NK-92 (cell line): ENCODE data around the gene KRT38.
"Not testable (repeated sequence)": the region's sequence is repeated elsewhere in the genome, so short reads cannot be mapped to it uniquely, and the experiment has no call there.

ENCODE experiments used
- DNase-seq: peaks from one replicate; lab custom pipeline; 2025; ENCODE audit not compliant: unreplicated experiment; lab: John Stamatoyannopoulos, UW

Gene KRT38

GRCh38 chr17:41463746-41464145, 23.0 kb upstream of the KRT38 start:
- DNase-seq = no peak

- no peak for DNase-seq
These were observed 21.9 kb upstream of the KRT38 start for GRCh38 chr17:41462705-41463104.

GRCh38 chr17:41457676-41458075, 16.9 kb upstream of the KRT38 start:
- DNase-seq = no peak

GRCh38 chr17:41456204-41456603, 15.4 kb upstream of the KRT38 start:
- DNase-seq = no peak

- no peak for DNase-seq
These were observed 14.5 kb upstream of the KRT38 start for GRCh38 chr17:41455236-41455635.

GRCh38 chr17:41453066-41453465, 12.3 kb upstream of the KRT38 start:
- DNase-seq = no peak

GRCh38 chr17:41452281-41452680, 11.5 kb upstream of the KRT38 start:
- no peak for DNase-seq

- DNase-seq = no peak
These were observed 10.5 kb upstream of the KRT38 start for GRCh38 chr17:41451154-41451728.

GRCh38 chr17:41449008-41449407, 8.2 kb upstream of the KRT38 start:
- DNase-seq = no peak

GRCh38 chr17:41448506-41448905, 7.7 kb upstream of the KRT38 start:
- DNase-seq = no peak

GRCh38 chr17:41446806-41447205, 6.0 kb upstream of the KRT38 start:
- no peak for DNase-seq

GRCh38 chr17:41444640-41445039, 3.9 kb upstream of the KRT38 start:
- no peak for DNase-seq

GRCh38 chr17:41444186-41444585, 3.4 kb upstream of the KRT38 start:
- DNase-seq = no peak

- no peak for DNase-seq
These were observed 2.0 kb upstream of the KRT38 start for GRCh38 chr17:41442739-41443138.

GRCh38 chr17:41439375-41439774, 1.4 kb downstream of the KRT38 start:
- DNase-seq = no peak

- no peak for DNase-seq
These were observed 3.0 kb downstream of the KRT38 start for GRCh38 chr17:41437769-41438168.

- DNase-seq = no peak
These were observed 3.5 kb downstream of the KRT38 start for GRCh38 chr17:41437254-41437653.

- no peak for DNase-seq
These were observed 6.4 kb downstream of the KRT38 start for GRCh38 chr17:41434415-41434814.

GRCh38 chr17:41434005-41434404, 6.8 kb downstream of the KRT38 start:
- no peak for DNase-seq

- DNase-seq = no peak
These were observed 7.2 kb downstream of the KRT38 start for GRCh38 chr17:41433586-41433985.

GRCh38 chr17:41430376-41430775, 10.4 kb downstream of the KRT38 start:
- not testable (repeated sequence) for DNase-seq

GRCh38 chr17:41429667-41430066, 11.1 kb downstream of the KRT38 start:
- no peak for DNase-seq

- DNase-seq = no peak
These were observed 12.0 kb downstream of the KRT38 start for GRCh38 chr17:41428591-41429291.
